Dendritic cell treated with granulocyte-macrophage colony-stimulating factor and Interleukin-4, amounts not matched to agents 40 ng/mL and 50 ng/mL, for 4 days (primary cell): ENCODE measurements around the gene DRAM1.
A peak's percentile ranks its signal among the peaks of the same experiment; 100 is the strongest.
"Not testable (repeated sequence)": the region's sequence is repeated elsewhere in the genome, so short reads cannot be mapped to it uniquely, and the experiment has no call there.

Experiments
- H3K27ac Mint-ChIP-seq: one replicate; pipeline ENCODE4 v1.8.0; 2022; ENCODE audit warnings: mild to moderate bottlenecking, mixed read lengths
- H3K27me3 Mint-ChIP-seq: one replicate; pipeline ENCODE4 v1.8.0; 2022; ENCODE audit warnings: mild to moderate bottlenecking, mixed read lengths
- H3K36me3 Mint-ChIP-seq: one replicate; pipeline ENCODE4 v1.8.0; 2022; ENCODE audit warnings: low read depth, mixed read lengths
- H3K4me1 Mint-ChIP-seq: one replicate; pipeline ENCODE4 v1.8.0; 2022; ENCODE audit warnings: low read depth, mixed read lengths
- H3K4me3 Mint-ChIP-seq: one replicate; pipeline ENCODE4 v1.8.0; 2022; ENCODE audit warnings: mild to moderate bottlenecking, moderate library complexity, mixed read lengths
- H3K9me3 Mint-ChIP-seq: one replicate; pipeline ENCODE4 v1.8.0; 2022; ENCODE audit warnings: mixed read lengths
- intact Hi-C: fragments of 100-400 bp; cut with micrococcal nuclease; formaldehyde crosslinking; loops from one replicate; pipeline ENCODE4 v1.15.0; 2022

The DRAM1 gene

GRCh38 chr12:101852998-101853397, 24.4 kb upstream of the DRAM1 start:
- H3K27ac Mint-ChIP-seq = no peak overlapping the region

GRCh38 chr12:101854747-101855146, 22.6 kb upstream of the DRAM1 start:
- H3K4me1 Mint-ChIP-seq = peaks cover 46% of the 10 kb centered on the region
- peaks cover 6% of the 10 kb centered on the region for H3K36me3 Mint-ChIP-seq
- intact Hi-C loops = loop anchor here (10.0 kb wide), 1 partner anchor 50 kb away; no protein-coding TSS in a partner anchor
- H3K27ac Mint-ChIP-seq = no peak overlapping the region
- no peak overlapping the region for H3K4me3 Mint-ChIP-seq
- peaks cover 9% of the 10 kb centered on the region for H3K9me3 Mint-ChIP-seq
- no peaks in the 10 kb centered on the region for H3K27me3 Mint-ChIP-seq

More at GRCh38 chr12:101852998-101853397, 24.4 kb upstream of the DRAM1 start:
- peaks cover 6% of the 10 kb centered on the region for H3K36me3 Mint-ChIP-seq
- H3K9me3 Mint-ChIP-seq = peaks cover 9% of the 10 kb centered on the region
- intact Hi-C loops = loop anchor here (10.0 kb wide), 1 partner anchor 52 kb away; no protein-coding TSS in a partner anchor
- no peak overlapping the region for H3K4me3 Mint-ChIP-seq
- H3K4me1 Mint-ChIP-seq = peaks cover 37% of the 10 kb centered on the region
- no peaks in the 10 kb centered on the region for H3K27me3 Mint-ChIP-seq

DNA sequence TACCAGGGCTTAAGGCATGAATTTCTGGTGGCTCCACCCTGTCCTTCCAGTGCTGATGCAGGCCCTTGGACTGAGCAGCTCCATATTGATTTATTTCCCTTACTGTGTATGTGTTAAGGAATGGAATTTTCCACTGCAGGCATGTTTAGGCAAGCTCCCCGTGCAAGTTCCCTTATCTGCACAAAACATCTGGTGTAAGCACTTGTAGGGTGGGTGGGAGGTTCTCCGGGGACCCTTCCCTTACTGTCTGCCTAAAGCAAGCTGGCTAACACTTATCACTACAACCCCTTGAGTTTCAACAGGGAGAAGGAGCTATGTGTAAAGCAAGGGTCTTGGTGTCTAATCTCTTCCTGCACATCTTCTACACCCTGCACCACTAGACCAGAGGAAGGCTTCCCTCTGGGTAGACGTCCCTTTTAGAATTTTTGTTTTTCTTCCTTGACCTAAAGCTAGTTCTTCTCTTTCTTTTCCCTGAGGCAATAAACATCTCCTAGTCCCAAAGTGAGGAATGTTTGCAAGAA, 22.0 kb upstream of the DRAM1 start:
- Mint-ChIP-seq H3K9me3 (peaks cover 9% of the 10 kb centered on the region), H3K27ac (peak overlapping the region; percentile 47), H3K36me3 (peaks cover 6% of the 10 kb centered on the region), H3K4me1 (peaks cover 47% of the 10 kb centered on the region), H3K4me3 (no peak overlapping the region), H3K27me3 (no peaks in the 10 kb centered on the region)
- intact Hi-C loops = loop anchor here (10.0 kb wide), 1 partner anchor 49 kb away; no protein-coding TSS in a partner anchor

- peaks cover 47% of the 10 kb centered on the region for H3K4me1 Mint-ChIP-seq
- peaks cover 9% of the 10 kb centered on the region for H3K9me3 Mint-ChIP-seq
- H3K4me3 Mint-ChIP-seq = no peak overlapping the region
- intact Hi-C loops = loop anchor here (10.0 kb wide), 1 partner anchor 49 kb away; no protein-coding TSS in a partner anchor
- H3K36me3 Mint-ChIP-seq = peaks cover 6% of the 10 kb centered on the region
- no peaks in the 10 kb centered on the region for H3K27me3 Mint-ChIP-seq
- peak overlapping the region; percentile 47 for H3K27ac Mint-ChIP-seq
Measured at GRCh38 chr12:101855976-101856375, 21.4 kb upstream of the DRAM1 start.

DNA sequence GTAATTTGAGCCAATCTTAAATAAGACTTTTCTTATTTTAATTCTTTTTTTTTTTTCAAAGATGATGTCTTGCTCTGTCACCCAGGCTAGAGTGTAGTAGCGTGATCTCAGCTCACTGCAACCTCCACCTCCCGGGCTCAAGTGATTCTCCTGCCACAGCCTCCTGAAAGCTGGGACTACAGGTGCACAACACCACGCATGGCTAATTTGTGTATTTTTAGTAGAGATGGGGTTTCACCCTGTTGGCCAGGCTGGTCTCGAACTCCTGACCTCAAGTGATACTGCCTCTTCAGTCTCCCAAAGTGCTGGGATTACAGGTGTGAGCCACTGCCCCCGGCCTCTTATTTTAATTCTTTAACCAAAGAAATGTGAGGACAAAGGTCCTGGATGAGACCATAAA, 20.8 kb upstream of the DRAM1 start:
- H3K27ac Mint-ChIP-seq, H3K9me3 Mint-ChIP-seq, H3K27me3 Mint-ChIP-seq, H3K4me3 Mint-ChIP-seq, H3K36me3 Mint-ChIP-seq: not testable (repeated sequence)
- intact Hi-C loops = loop anchor here (1.0 to 10.0 kb wide), 2 partner anchors 25 to 48 kb away; no protein-coding TSS in a partner anchor
- peaks cover 44% of the 10 kb centered on the region for H3K4me1 Mint-ChIP-seq

DNA sequence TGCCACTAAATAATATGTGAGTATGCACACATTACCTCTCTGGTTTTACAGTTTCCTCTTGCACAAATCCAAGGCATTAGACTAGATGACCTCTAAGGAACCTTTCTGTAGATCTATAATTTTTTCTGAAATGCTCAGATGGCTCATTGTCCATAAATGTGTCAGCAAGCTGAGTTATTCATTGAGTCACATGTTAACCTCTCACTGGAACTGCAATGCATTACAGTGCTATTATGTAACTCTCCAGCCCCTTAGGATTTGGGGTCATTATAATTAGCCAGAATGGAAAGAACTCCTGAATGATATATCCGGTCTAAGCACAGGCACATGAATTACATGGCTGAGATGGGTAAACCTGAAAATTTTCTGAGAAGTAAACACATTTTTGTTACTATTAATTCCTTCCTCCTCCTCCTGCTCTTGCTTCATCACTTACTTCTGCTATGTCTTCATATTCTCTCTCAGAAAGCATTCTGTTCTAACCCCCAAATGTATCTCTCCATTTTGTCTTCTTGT, 20.3 kb upstream of the DRAM1 start:
- peaks cover 6% of the 10 kb centered on the region for H3K36me3 Mint-ChIP-seq

DNA sequence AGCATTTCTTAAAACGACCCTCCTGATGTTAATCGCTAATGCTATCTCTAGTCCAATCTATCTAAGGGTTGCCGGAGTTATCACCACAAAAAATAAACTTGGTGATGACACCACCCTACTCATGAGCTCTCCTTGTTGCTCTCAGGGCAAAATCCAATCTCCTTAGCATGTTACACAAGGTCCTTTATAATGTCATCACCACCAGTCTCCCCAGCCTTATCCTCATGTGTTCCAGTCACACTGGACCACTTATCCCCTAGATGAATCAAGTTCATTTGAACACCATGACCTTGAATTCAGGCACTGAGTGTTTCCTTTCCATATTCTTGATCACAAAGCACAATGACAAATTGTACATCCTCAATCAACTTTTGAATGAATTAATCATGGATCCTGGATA, 19.0 kb upstream of the DRAM1 start:
- intact Hi-C loops = loop anchor here (2.0 to 10.0 kb wide), 2 partner anchors 18 to 46 kb away; partner anchors contain the start of gene DRAM1
- no peaks in the 10 kb centered on the region for H3K27me3 Mint-ChIP-seq
- H3K36me3 Mint-ChIP-seq = peaks cover 6% of the 10 kb centered on the region
- no peak overlapping the region for H3K4me3 Mint-ChIP-seq
- peaks cover 47% of the 10 kb centered on the region for H3K4me1 Mint-ChIP-seq
- H3K9me3 Mint-ChIP-seq = peaks cover 9% of the 10 kb centered on the region
- no peak overlapping the region for H3K27ac Mint-ChIP-seq

More for the DNA sequence above, 20.3 kb upstream of the DRAM1 start:
- no peak overlapping the region for H3K27ac Mint-ChIP-seq
- H3K4me3 Mint-ChIP-seq = no peak overlapping the region
- intact Hi-C loops = loop anchor here (1.0 to 10.0 kb wide), 2 partner anchors 26 to 48 kb away; no protein-coding TSS in a partner anchor
- H3K9me3 Mint-ChIP-seq = peaks cover 9% of the 10 kb centered on the region
- H3K4me1 Mint-ChIP-seq = peaks cover 44% of the 10 kb centered on the region
- no peaks in the 10 kb centered on the region for H3K27me3 Mint-ChIP-seq

- no peaks in the 10 kb centered on the region for H3K27me3 Mint-ChIP-seq
- intact Hi-C loops = loop anchor here (2.0 to 10.0 kb wide), 2 partner anchors 17 to 45 kb away; partner anchors contain the start of gene DRAM1
- H3K4me3 Mint-ChIP-seq = no peak overlapping the region
- H3K27ac Mint-ChIP-seq = peak overlapping the region; percentile 81
- H3K9me3 Mint-ChIP-seq = peaks cover 12% of the 10 kb centered on the region
- H3K36me3 Mint-ChIP-seq = peaks cover 6% of the 10 kb centered on the region
- peaks cover 41% of the 10 kb centered on the region for H3K4me1 Mint-ChIP-seq
Measured at GRCh38 chr12:101859664-101860607, 17.4 kb upstream of the DRAM1 start.

DNA sequence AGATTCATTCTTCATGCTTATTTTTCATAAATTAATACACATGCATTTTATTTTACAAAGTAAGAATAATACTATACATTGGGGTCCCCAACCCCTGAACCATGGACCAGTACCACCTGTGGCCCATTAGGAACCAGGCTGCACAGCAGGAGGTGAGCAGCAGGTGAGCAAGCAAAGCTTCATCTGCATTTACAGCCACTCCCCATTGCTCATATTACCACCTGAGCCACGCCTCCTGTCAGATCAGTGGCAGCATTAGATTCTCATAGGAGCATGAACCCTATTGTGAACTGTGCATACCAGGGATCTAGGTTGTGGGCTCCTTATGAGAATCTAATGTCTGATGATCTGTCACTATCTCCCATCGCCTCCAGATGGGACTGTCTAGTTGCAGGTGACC, 15.7 kb upstream of the DRAM1 start:
- H3K4me3 Mint-ChIP-seq, H3K27ac Mint-ChIP-seq, H3K27me3 Mint-ChIP-seq, intact Hi-C loops, H3K36me3 Mint-ChIP-seq: not testable (repeated sequence)
- Mint-ChIP-seq H3K9me3 (peaks cover 13% of the 10 kb centered on the region), H3K4me1 (peaks cover 46% of the 10 kb centered on the region)

DNA sequence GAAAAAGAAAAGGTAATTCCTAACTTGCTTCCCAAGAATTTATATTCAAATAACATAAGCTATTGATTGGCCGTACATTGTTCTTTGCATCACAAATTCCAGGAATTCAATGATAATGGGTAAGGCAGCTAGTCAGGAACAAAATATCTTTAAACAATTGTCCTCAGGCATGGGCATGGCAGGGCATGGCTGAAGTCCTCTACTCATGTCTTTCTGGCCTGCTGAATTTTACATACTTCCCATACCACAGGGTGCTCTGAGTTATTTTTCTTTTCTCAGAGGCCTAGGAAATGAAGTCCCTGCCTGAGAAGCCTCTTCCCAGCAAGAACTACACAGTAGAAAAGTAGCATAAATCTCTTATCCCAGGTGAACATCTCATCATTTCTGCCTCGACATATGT, 15.1 kb upstream of the DRAM1 start:
- peaks cover 48% of the 10 kb centered on the region for H3K4me1 Mint-ChIP-seq
- peaks cover 13% of the 10 kb centered on the region for H3K9me3 Mint-ChIP-seq
- no peak overlapping the region for H3K4me3 Mint-ChIP-seq
- H3K36me3 Mint-ChIP-seq = no peaks in the 10 kb centered on the region
- intact Hi-C loops = no loop called here
- H3K27me3 Mint-ChIP-seq = no peaks in the 10 kb centered on the region
- peak overlapping the region; percentile 36 for H3K27ac Mint-ChIP-seq

DNA sequence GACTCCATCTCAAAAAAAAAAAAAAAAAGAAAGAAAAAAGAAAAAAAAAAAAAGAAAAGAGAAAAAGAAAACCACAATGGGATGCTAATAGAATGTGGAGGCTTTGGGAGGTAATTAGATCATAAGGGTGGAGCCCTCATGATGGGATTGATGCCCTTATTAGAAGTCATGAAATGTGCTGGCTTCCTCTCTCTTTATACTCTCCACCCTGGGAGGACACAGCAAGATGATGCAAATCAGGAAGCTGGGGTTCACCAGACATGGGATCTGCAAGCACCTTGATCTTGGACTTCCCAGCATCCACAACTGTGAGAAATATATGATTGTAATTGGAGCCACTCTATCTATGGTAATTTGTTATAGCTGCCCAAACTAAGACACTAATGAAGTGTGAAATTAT, 13.4 kb upstream of the DRAM1 start:
- Mint-ChIP-seq H3K36me3 (no peaks in the 10 kb centered on the region), H3K4me1 (peaks cover 47% of the 10 kb centered on the region), H3K27me3 (no peaks in the 10 kb centered on the region), H3K9me3 (peaks cover 13% of the 10 kb centered on the region), H3K4me3 (no peak overlapping the region), H3K27ac (no peak overlapping the region)
- intact Hi-C loops = no loop called here

GRCh38 chr12:101866615-101867373, 10.6 kb upstream of the DRAM1 start:
- Mint-ChIP-seq H3K4me3 (no peak overlapping the region), H3K36me3 (no peaks in the 10 kb centered on the region), H3K9me3 (peaks cover 13% of the 10 kb centered on the region), H3K27ac (peak overlapping the region; percentile 81), H3K27me3 (no peaks in the 10 kb centered on the region), H3K4me1 (peaks cover 26% of the 10 kb centered on the region)
- intact Hi-C loops = no loop called here

GRCh38 chr12:101867619-101868018, 9.8 kb upstream of the DRAM1 start:
- Mint-ChIP-seq H3K4me1 (peaks cover 26% of the 10 kb centered on the region), H3K9me3 (peaks cover 13% of the 10 kb centered on the region)
- H3K27ac Mint-ChIP-seq, H3K4me3 Mint-ChIP-seq, intact Hi-C loops, H3K36me3 Mint-ChIP-seq, H3K27me3 Mint-ChIP-seq: not testable (repeated sequence)
